Midbrain (tissue), 1 donor: Measurements from ENCODE around the gene NDOR1.

Source experiments
- DNase-seq: peaks from one replicate; lab custom pipeline; 2025; lab: John Stamatoyannopoulos, UW

The NDOR1 gene

DNA sequence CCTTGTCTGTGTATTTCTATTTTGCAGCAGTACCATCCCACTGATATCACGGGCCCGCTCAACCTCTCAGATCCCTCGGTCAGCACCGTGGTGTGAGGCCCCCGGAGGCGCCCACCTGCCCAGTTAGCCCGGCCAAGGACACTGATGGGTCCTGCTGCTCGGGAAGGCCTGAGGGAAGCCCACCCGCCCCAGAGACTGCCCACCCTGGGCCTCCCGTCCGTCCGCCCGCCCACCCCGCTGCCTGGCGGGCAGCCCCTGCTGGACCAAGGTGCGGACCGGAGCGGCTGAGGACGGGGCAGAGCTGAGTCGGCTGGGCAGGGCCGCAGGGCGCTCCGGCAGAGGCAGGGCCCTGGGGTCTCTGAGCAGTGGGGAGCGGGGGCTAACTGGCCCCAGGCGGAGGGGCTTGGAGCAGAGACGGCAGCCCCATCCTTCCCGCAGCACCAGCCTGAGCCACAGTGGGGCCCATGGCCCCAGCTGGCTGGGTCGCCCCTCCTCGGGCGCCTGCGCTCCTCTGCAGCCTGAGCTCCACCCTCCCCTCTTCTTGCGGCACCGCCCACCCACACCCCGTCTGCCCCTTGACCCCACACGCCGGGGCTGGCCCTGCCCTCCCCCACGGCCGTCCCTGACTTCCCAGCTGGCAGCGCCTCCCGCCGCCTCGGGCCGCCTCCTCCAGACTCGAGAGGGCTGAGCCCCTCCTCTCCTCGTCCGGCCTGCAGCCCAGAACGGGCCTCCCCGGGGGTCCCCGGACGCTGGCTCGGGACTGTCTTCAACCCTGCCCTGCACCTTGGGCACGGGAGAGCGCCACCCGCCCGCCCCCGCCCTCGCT lies 37.5 kb upstream of the NDOR1 start:
- no peak for DNase-seq

DNA sequence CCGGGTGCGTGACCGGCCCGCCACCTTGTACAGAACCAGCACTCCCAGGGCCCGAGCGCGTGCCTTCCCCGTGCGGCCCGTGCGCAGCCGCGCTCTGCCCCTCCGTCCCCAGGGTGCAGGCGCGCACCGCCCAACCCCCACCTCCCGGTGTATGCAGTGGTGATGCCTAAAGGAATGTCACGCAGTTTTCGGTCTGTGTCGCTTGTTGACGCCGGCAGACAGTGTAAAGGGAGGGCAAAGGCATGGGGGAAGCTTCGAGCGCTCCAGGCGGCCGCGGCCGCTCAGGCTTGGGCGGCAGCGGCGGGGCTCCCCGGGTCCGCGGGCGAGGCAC lies 37.0 kb upstream of the NDOR1 start:
- DNase-seq = peak; percentile 4

DNA sequence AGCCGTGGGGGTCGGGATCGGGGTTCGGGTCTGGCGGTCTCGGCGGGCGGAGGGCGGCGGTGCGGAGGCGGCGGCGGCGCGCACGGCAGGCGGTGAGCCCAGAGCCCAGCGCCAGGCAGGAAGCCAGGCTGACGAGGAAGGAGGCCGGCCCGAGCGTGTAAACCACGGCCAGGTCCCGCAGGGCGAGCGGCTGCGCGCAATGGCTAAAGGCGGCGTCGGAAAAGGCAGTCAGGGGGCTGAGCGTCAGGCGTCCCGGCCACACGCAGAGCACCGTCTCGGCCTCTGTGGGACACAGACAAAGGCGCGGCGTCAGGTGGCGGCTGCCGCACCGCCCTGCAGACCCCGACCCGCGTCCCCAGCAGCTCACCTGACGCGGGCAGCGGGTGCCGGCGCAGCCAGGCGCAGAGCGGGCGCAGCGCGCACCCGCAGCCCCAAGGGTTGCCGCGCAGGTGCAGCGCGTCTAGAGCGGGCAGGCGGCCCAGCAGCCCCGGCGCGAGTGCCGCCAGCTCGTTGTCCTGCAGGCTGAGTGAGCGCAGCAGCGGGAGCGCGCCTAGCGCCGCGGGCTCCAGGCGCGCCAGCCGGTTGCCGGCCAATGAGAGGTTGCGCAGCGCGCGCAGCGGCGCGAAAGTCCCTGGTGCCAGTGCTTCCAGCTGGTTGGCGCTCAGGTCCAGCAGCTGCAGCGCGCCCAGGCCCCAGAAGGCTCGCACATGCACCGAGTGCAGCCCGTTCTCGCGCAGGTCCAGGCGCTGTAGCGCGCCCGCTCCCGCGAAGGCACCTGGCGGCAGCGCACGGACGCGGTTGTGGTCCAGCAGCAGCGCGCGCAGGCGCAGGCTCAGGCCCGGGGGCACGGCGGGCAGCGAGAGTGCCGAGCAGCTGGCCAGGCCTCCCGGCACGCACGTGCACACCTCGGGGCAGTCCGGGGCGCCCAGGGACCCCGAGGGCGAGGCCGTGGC lies 36.3 kb upstream of the NDOR1 start:
- DNase-seq = no peak

DNA sequence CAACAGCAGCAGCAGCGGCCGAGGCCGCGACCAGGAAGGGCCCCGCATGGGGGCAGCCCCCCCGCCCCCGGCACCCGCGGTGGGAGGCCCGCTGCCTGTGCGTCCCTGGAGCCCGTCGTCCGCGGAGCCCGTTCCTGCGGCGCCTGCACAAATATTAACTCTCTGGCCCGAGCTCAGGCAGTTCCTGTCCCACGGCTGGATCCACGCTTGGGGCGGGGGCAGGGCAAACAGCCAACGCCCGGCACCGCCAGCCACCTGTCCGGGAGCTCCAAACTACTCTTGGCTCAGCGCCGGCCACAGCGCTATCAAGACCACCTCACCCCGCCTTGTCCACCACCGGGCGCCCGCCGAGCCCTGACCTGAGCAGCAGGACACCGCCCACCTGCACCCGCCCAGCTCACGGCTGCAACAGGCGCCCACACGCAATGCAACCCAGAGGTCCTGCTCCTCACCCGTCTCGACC lies 35.6 kb upstream of the NDOR1 start, which contains the start of gene LRRC26:
TSS of gene LRRC26 (minus strand) at position 156 of the 463 bp plus-strand sequence. CDS start at position 48, 108 bp downstream.
- DNase-seq = no peak

- DNase-seq = no peak
Observed at GRCh38 chr9:137170486-137171148, 34.9 kb upstream of the NDOR1 start.

DNA sequence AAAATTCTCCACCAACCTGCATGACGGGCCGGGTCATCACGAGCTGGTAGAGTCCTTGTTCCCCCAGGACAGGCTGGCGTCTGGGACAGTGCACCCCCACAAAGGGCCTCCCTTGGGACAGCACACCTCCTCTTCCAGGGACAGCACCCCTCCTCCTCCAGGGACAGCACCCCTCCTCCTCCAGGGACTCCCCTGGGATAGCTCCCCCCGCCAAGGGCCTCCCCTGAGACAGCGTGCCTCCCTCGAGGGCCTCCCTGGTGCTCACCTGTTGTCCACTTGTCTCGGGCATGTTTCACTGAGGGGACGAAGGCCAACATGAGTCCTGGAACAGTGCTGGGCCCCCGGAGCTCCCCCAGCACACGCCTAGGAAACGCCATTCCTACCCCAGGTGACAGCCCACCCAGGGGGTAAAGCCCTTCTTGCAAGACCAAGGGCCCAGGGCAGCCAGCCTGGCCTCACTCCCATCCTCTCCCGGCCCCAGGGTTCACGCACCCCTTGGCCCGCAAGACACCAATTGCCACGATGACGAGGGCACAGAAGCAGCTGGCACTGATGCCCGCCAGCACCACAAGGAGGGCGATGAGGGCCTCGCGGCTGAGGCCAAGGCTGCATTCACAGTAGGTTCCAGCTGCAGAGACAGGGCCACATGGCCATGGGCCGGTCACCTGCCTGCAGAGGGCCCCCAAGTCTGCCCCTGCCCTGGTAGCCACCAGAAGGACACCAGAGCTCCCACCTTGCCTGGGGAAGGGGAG lies 34.2 kb upstream of the NDOR1 start:
- DNase-seq = no peak

DNA sequence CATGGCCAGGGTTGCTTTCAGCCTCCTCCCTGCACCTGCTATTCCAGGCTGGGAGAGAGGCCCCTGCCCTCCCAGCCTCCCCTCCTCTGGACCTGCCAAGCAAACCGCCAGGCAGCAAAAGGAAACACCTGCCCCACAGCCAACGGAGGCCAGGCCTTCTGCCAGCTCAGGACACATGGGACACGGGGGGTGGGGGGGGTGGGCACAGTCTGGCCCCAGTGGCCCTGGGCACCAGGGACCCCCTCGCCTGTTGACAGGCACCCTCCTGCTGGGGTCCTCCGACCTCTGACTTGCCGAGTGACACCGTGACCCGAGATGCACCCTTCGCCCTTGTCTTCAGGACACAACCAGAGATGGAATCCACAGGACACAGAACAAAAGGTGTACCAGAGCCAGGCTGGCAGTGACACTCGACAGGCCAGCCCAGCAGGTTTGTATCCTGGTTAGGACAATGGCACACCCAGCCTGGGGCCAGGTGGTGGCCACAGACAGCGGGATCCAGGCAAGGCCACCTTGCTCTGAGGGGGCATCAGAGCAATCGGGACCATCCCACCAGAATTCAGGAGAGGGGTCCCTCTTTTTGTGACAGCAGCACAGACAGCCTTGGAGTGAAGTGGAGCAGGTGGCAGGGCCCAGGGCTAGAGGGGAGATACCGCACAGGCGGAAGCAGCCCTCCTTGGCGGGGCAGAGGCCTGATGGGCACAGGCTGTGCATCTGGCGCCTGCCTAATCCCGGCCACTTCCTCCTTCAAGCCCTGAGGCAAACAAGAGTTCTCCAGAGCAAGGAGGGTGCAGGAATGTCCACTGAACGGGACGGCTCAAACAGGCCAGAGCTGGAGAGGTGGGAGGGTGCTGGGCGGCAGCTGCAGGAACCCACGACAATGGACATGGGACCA lies 32.4 kb upstream of the NDOR1 start:
- no peak for DNase-seq

DNA sequence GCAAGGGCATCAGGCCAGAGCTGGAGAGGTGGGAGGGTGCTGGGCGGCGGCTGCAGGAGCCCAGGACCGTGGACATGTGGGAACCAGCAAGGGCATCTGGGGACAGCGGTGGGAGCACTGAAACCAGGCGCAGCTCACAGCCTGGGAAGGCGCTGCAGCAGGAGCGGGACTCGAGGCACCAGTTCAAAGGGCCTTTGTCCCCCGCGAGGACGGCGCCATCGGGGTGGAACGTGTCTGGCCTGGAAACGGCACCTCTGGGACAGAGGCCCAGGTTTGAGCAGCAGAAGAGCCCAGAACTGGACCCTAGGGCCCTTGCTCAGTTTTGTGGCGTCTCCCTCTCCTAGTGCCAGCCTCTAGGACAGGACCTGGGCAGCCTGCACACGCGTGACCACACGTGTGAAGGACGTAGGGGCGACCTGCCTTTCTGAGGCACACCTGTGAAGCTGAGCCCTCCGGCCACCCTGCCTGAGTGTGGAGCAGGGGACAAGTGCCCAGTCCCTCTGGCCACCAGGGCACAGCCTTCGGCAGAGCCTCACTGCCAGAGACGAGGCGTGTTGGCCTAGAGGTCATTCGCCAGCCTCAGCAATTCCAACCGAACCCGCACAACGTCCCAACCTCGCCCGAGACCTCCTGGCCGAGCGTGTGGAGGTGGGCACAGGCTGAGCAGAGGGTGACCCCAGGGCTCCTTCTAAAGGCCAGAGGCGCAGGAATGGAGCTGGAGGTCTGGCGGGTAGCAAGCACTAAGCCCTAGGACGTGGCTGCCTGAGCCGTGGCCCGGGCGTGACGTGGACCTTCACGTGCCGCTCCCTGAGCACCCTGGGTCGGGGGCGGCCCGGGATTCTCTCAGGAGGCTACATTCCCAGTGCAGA lies 31.5 kb upstream of the NDOR1 start:
- DNase-seq = no peak

- no peak for DNase-seq
Observed at GRCh38 chr9:137174722-137175293, 30.7 kb upstream of the NDOR1 start.

DNA sequence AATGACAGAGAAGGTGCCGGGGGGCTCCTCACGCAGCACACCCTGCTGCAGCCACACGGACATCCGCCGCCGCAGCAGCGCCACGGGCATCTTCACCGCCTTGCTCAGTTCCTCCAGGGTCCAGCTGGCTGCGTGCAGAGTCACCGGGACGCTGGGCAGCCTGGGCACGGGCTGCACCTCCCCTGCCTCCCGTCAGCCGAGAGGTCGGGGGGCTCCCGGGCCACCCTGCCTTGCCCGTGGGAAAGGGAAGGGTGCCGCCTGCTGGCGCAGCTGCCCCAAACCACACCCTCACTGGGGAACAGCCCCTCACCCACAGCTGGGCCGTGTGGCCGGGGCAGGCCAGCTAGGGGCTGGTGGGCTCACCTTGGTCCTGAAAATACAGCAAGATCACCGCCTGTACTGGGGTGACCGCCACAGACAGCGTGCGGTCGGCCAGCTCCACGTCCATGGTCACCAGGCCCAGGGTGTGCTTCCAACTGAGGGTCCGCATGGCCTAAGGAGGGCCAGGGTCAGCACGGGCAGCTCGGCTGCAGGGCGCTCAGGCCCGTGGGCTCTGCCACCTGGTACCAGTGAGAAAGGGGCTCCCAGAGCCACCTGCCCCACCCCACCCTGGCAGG lies 30.0 kb upstream of the NDOR1 start:
- no peak for DNase-seq

- no peak for DNase-seq
Observed at GRCh38 chr9:137176302-137177182, 29.0 kb upstream of the NDOR1 start.

- no peak for DNase-seq
Observed at GRCh38 chr9:137178201-137178938, 27.1 kb upstream of the NDOR1 start.

GRCh38 chr9:137178939-137179630 lies 26.4 kb upstream of the NDOR1 start:
- DNase-seq = no peak

DNA sequence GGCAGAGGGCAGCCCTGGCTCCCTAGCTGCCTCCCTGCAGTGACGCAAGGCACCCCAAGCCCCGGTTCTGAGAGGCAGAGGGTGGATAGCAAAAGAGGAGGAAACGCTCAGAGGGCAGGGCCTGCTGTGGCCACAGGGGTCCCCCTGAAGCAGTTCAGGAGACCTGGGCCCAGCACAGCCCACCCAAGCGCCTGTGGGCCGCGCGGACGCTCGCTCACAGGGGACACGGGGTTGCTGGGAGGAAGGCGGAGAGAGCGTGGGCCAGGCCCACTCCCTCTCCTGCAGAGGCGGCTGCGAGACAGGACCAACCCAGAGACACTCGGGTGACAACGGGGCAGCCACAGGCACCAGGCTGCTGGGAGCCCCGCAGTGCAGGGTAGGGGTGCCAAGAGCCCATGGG lies 25.7 kb upstream of the NDOR1 start:
- no peak for DNase-seq

GRCh38 chr9:137180491-137180890 lies 25.0 kb upstream of the NDOR1 start:
- DNase-seq = no peak

DNA sequence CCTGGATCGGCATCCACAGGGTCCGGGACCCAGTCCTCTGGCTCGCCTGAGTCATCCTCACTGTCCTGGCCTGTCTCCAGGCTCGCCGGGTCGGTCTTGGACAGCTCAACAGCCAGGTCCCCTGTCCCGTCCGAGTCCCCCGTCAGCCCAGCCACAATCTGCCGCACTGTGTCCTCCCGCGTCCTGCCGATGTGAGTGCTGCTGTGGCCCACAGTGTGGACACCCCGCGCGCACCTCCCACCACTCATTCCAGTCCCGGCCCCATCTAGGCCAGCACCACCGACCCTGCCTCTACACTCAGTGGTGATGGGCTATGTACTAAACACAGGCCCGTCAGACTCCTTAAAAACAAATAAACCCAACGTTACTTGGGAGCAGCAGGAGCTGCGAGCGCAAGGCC lies 23.8 kb upstream of the NDOR1 start:
- DNase-seq = no peak
